Small intestine (tissue), 7 donors: ENCODE results near the gene TRA2A. TPM values are rescaled to one million over a fixed set of nuclear protein-coding genes. Genes with fewer than 3 reads are reported as not detected.
A peak's percentile ranks its signal among the peaks of the same experiment; 100 is the strongest.

Experiments
- DNase-seq, 2 donors: peaks; one replicate each; pipeline versions ENCODE4 v3.0.0 to v3.0.0-alpha.2; 2013
- FAIRE-seq: peaks from 2 replicates; lab custom pipeline; 2012; peaks lifted over from hg19 to GRCh38; lab: Jason Lieb, UNC
- H3K27ac ChIP-seq, 3 donors: one replicate each; pipeline ENCODE4 v1.5.1; 2013; ENCODE audit warnings: low read length in 2 of 3, mild to moderate bottlenecking in 2 of 3, control low read depth in 1 of 3, inconsistent platforms in 1 of 3, low read depth in 1 of 3, moderate library complexity in 1 of 3
- H3K27me3 ChIP-seq, 3 donors: one replicate each; pipeline ENCODE4 v1.6.1; 2013; ENCODE audit warnings: low read length in 3 of 3, inconsistent platforms in 1 of 3; ENCODE audit not compliant: control insufficient read depth in 3 of 3, insufficient read depth in 3 of 3
- H3K36me3 ChIP-seq, 3 donors: one replicate each; pipeline ENCODE4 v1.6.1; 2013; ENCODE audit warnings: low read length in 3 of 3, inconsistent platforms in 1 of 3, low read depth in 1 of 3, mild to moderate bottlenecking in 1 of 3, moderate library complexity in 1 of 3; ENCODE audit not compliant: control insufficient read depth in 3 of 3, insufficient read depth in 2 of 3
- H3K4me1 ChIP-seq, 3 donors: one replicate each; pipeline ENCODE4 v1.6.1; 2013; ENCODE audit warnings: low read length in 2 of 3, inconsistent platforms in 1 of 3, low read depth in 1 of 3, mild to moderate bottlenecking in 1 of 3, moderate library complexity in 1 of 3; ENCODE audit not compliant: control insufficient read depth in 3 of 3, insufficient read depth in 2 of 3
- H3K4me3 ChIP-seq, 3 donors: one replicate each; pipeline ENCODE4 v1.5.1; 2013; ENCODE audit warnings: low read length in 3 of 3, control low read depth in 1 of 3, inconsistent platforms in 1 of 3, low read depth in 1 of 3, mild to moderate bottlenecking in 1 of 3, moderate library complexity in 1 of 3
- H3K9me3 ChIP-seq, 2 donors: one replicate each; pipeline ENCODE4 v1.6.1; 2013; ENCODE audit warnings: low read depth in 1 of 2, low read length in 1 of 2; ENCODE audit not compliant: control insufficient read depth in 2 of 2, insufficient read depth in 1 of 2
- WGBS, 3 donors: extraction: QIAGEN DNeasy Blood & Tissue Kit; methylation state at CpG; one replicate each; pipeline ENCODE4 v1.1.7; 2013; 5-methylcytosine and 5-hydroxymethylcytosine counted together
- polyA plus RNA-seq, 4 donors: library from polyadenylated mRNA; stranded (reverse) in 3 of 4; unstranded in 1 of 4; fragments of 200-250 nt in 3 of 4; fragments of 120-200 nt in 1 of 4; gene quantifications; one replicate each; pipeline versions ENCODE4 v1.2.1 to v1.2.3, GENCODE V29; 2013
- donor health status: healthy with polysubstance abuse.
- donor health status: control.
- donor health status: control.
- donor health status: Bipolar disorder and iron deficiency.
- donor health status: healthy.

TRA2A gene
- polyA plus RNA-seq, 4 donors, result 35.4 to 150 (median 47.3) TPM

GRCh38 chr7:23476286-23477156 is 55.3 kb downstream of the TRA2A start:
- Histone ChIP-seq H3K4me1 (peaks cover 0 to 9% (median 3%) of the 10 kb centered on the region in 3 donors), H3K9me3 (no peaks in the 10 kb centered on the region), H3K36me3 (no peaks in the 10 kb centered on the region), H3K27me3 (peaks cover 0 to 25% (median 5%) of the 10 kb centered on the region in 3 donors), H3K4me3 (no peak overlapping the region), H3K27ac (no peak overlapping the region)
- FAIRE-seq (no peak), DNase-seq (no peak)

GRCh38 chr7:23475576-23475839 is 56.3 kb downstream of the TRA2A start:
- FAIRE-seq, result no peak
- peaks cover 4 to 10% (median 9%) of the 10 kb centered on the region in 3 donors for H3K4me1 ChIP-seq

GRCh38 chr7:23474829-23475575 is 56.8 kb downstream of the TRA2A start:
- no peaks in the 10 kb centered on the region for H3K36me3 ChIP-seq
- no peaks in the 10 kb centered on the region for H3K9me3 ChIP-seq
- peak overlapping the region in 1 of 3 donors; percentile 79 for H3K27ac ChIP-seq
- H3K4me1 ChIP-seq, result peaks cover 5 to 10% (median 9%) of the 10 kb centered on the region in 3 donors
- 3 to 4% (median 3%) methylated on average over 15 of the region's 15 CpGs for WGBS, 3 donors
- DNase-seq (no peak), FAIRE-seq (no peak)
- H3K4me3 ChIP-seq, result peak overlapping the region in 1 of 3 donors; percentile 60
- H3K27me3 ChIP-seq, result peaks cover 0 to 28% (median 5%) of the 10 kb centered on the region in 3 donors

More at GRCh38 chr7:23475576-23475839, 56.3 kb downstream of the TRA2A start:
- Histone ChIP-seq H3K36me3 (no peaks in the 10 kb centered on the region), H3K4me3 (no peak overlapping the region), H3K27me3 (peaks cover 0 to 27% (median 5%) of the 10 kb centered on the region in 3 donors), H3K27ac (no peak overlapping the region), H3K9me3 (no peaks in the 10 kb centered on the region)
- DNase-seq, result no peak

- FAIRE-seq (no peak), DNase-seq (peak; percentile 90 to 98)
- peaks cover 0 to 33% (median 10%) of the 10 kb centered on the region in 3 donors for H3K27me3 ChIP-seq
- H3K4me3 ChIP-seq, result peak overlapping the region in 2 of 3 donors; percentile 55 to 60
- H3K4me1 ChIP-seq, result peaks cover 9 to 15% (median 10%) of the 10 kb centered on the region in 3 donors
- 0 to 2% (median 1%) methylated on average over 56 to 66 of the region's 66 CpGs for WGBS, 3 donors
- no peaks in the 10 kb centered on the region for H3K9me3 ChIP-seq
- H3K27ac ChIP-seq, result peak overlapping the region in 1 of 3 donors; percentile 98
- no peaks in the 10 kb centered on the region for H3K36me3 ChIP-seq
Observed at GRCh38 chr7:23474094-23474828, 57.5 kb downstream of the TRA2A start.

- Histone ChIP-seq H3K27me3 (peaks cover 0 to 35% (median 14%) of the 10 kb centered on the region in 3 donors), H3K9me3 (no peaks in the 10 kb centered on the region), H3K36me3 (no peaks in the 10 kb centered on the region), H3K4me3 (peak overlapping the region in 2 of 3 donors; percentile 55 to 60), H3K4me1 (peaks cover 9 to 16% (median 10%) of the 10 kb centered on the region in 3 donors), H3K27ac (peak overlapping the region in 1 of 3 donors; percentile 98)
- WGBS, 3 donors, result 1 to 4% (median 1%) methylated on average over 22 to 23 of the region's 23 CpGs
- FAIRE-seq (no peak), DNase-seq (peak in 1 of 2 donors; percentile 78)
Observed at GRCh38 chr7:23473844-23474093, 58.0 kb downstream of the TRA2A start.

GRCh38 chr7:23472956-23473843 is 58.6 kb downstream of the TRA2A start:
- WGBS, 3 donors, result 7 to 11% (median 9%) methylated on average over 16 of the region's 16 CpGs
- Histone ChIP-seq H3K27me3 (peaks cover 0 to 39% (median 16%) of the 10 kb centered on the region in 3 donors), H3K9me3 (no peaks in the 10 kb centered on the region), H3K27ac (peak overlapping the region in 2 of 3 donors; percentile 54 to 98), H3K4me3 (peak overlapping the region in 2 of 3 donors; percentile 55 to 60), H3K4me1 (peaks cover 9 to 18% (median 10%) of the 10 kb centered on the region in 3 donors), H3K36me3 (no peaks in the 10 kb centered on the region)
- DNase-seq (peak in 1 of 2 donors; percentile 70), FAIRE-seq (no peak)

GRCh38 chr7:23472556-23472955 is 59.2 kb downstream of the TRA2A start:
- no peak overlapping the region for H3K4me3 ChIP-seq
- no peak for FAIRE-seq
- DNase-seq, result no peak
- H3K27ac ChIP-seq, result peak overlapping the region in 1 of 3 donors; percentile 98
- H3K9me3 ChIP-seq, result no peaks in the 10 kb centered on the region
- H3K4me1 ChIP-seq, result peaks cover 9 to 18% (median 10%) of the 10 kb centered on the region in 3 donors
- H3K27me3 ChIP-seq, result peaks cover 0 to 44% (median 16%) of the 10 kb centered on the region in 3 donors
- H3K36me3 ChIP-seq, result no peaks in the 10 kb centered on the region
